ENCODE measurements around the gene MPO. TPM values are rescaled to one million over a fixed set of nuclear protein-coding genes. Genes with fewer than 3 reads are reported as not detected.

Gene MPO
- total RNA-seq, 4 donors from 2014 or later, result not detected

- WGBS, 2 donors, result 28 to 47% methylated on average over 2 of the region's 2 CpGs
- H3K4me1 ChIP-seq, result peaks cover 0 to 12% (median 0%) of the 10 kb centered on the region in 4 donors
- no peak overlapping the region for H3K4me3 ChIP-seq
- no peaks in the 10 kb centered on the region for H3K36me3 ChIP-seq
- peaks cover 0 to 46% of the 10 kb centered on the region in 2 donors for H3K27me3 ChIP-seq
- no peak for TF ChIP-seq POLR2A (IDR thresholded peaks at IDR 0.05)
- TF ChIP-seq CTCF (IDR thresholded peaks at IDR 0.05), result no peak
- no peak for TF ChIP-seq EP300 (IDR thresholded peaks at IDR 0.05)
- H3K27ac ChIP-seq, result no peak overlapping the region
- no peak for DNase-seq (ENCODE audit: low spot score in 2 of 2)
- no peaks in the 10 kb centered on the region for H3K9me3 ChIP-seq
These were observed 826 bp upstream of the MPO start for GRCh38 chr17:58281511-58282011.

- WGBS, 2 donors, result 71 to 72% methylated on average over 13 to 16 of the region's 16 CpGs
- Histone ChIP-seq H3K4me1 (peaks cover 0 to 12% (median 0%) of the 10 kb centered on the region in 4 donors), H3K27ac (no peak overlapping the region), H3K36me3 (no peaks in the 10 kb centered on the region), H3K4me3 (no peak overlapping the region), H3K27me3 (peaks cover 0 to 46% of the 10 kb centered on the region in 2 donors), H3K9me3 (no peaks in the 10 kb centered on the region)
- DNase-seq (ENCODE audit: low spot score in 2 of 2), result no peak
- no peak for TF ChIP-seq EP300 (IDR thresholded peaks at IDR 0.05)
- TF ChIP-seq CTCF (IDR thresholded peaks at IDR 0.05), result no peak
- no peak for TF ChIP-seq POLR2A (IDR thresholded peaks at IDR 0.05)
These were observed 827 bp downstream of the MPO start for GRCh38 chr17:58279736-58280479.

- no peaks in the 10 kb centered on the region for H3K36me3 ChIP-seq
- no peak overlapping the region for H3K27ac ChIP-seq
- TF ChIP-seq EP300 (IDR thresholded peaks at IDR 0.05) (no peak), POLR2A (IDR thresholded peaks at IDR 0.05) (no peak), CTCF (IDR thresholded peaks at IDR 0.05) (no peak)
- 26 to 29% methylated on average over 45 to 52 of the region's 60 CpGs for WGBS, 2 donors
- H3K9me3 ChIP-seq, result no peaks in the 10 kb centered on the region
- H3K4me3 ChIP-seq, result peak overlapping the region in 1 of 4 donors; percentile 28
- no peak for DNase-seq (ENCODE audit: low spot score in 2 of 2)
- H3K4me1 ChIP-seq, result peaks cover 0 to 12% (median 0%) of the 10 kb centered on the region in 4 donors
- H3K27me3 ChIP-seq, result peaks cover 0 to 40% of the 10 kb centered on the region in 2 donors
These were observed 1.6 kb downstream of the MPO start for GRCh38 chr17:58279016-58279711.

- Histone ChIP-seq H3K27ac (no peak overlapping the region), H3K36me3 (no peaks in the 10 kb centered on the region), H3K27me3 (peaks cover 0 to 35% of the 10 kb centered on the region in 2 donors), H3K4me1 (peaks cover 0 to 12% (median 0%) of the 10 kb centered on the region in 4 donors), H3K4me3 (peak overlapping the region in 1 of 4 donors; percentile 28), H3K9me3 (no peaks in the 10 kb centered on the region)
- no peak for DNase-seq (ENCODE audit: low spot score in 2 of 2)
- 20 to 32% methylated on average over 2 to 5 of the region's 5 CpGs for WGBS, 2 donors
- TF ChIP-seq CTCF (IDR thresholded peaks at IDR 0.05) (no peak), POLR2A (IDR thresholded peaks at IDR 0.05) (no peak), EP300 (IDR thresholded peaks at IDR 0.05) (no peak)
These were observed 2.1 kb downstream of the MPO start for GRCh38 chr17:58278661-58279015.

All from tibial nerve (tissue), 4 donors.